Suprapubic skin (tissue), 4 donors: Measurements from ENCODE around the gene PIP5KL1. TPM values are rescaled to one million over a fixed set of nuclear protein-coding genes. Genes with fewer than 3 reads are reported as not detected.
A peak's percentile ranks its signal among the peaks of the same experiment; 100 is the strongest.

Experiments used
- DNase-seq, 2 donors: peaks; one replicate each; pipeline ENCODE4 v3.0.0-alpha.2; 2019; ENCODE audit warnings: low spot score in 2 of 2
- H3K27ac ChIP-seq: fragments of 200-600 bp; sonication (generic); one replicate; pipeline ENCODE4 v1.5.1; 2019
- H3K27me3 ChIP-seq: fragments of 200-600 bp; sonication (generic); one replicate; pipeline ENCODE4 v1.5.1; 2019
- H3K36me3 ChIP-seq: fragments of 200-600 bp; sonication (generic); one replicate; pipeline ENCODE4 v1.5.1; 2019
- H3K4me1 ChIP-seq: fragments of 200-600 bp; sonication (generic); one replicate; pipeline ENCODE4 v1.5.1; 2019
- H3K4me3 ChIP-seq: fragments of 200-600 bp; sonication (generic); one replicate; pipeline ENCODE4 v1.5.1; 2019; ENCODE audit warnings: mild to moderate bottlenecking
- H3K9me3 ChIP-seq: fragments of 200-600 bp; sonication (generic); one replicate; pipeline ENCODE4 v1.5.1; 2019
- CTCF ChIP-seq, 2 donors: fragments of 200-600 bp in 1 of 2; fragments of 450-650 bp in 1 of 2; sonication (generic) in 1 of 2; IDR thresholded peaks; one replicate each; pipeline ENCODE4 v1.5.1; 2016 to 2019; ENCODE audit warnings: antibody characterized with exemption in 2 of 2, mild to moderate bottlenecking in 1 of 2, moderate library complexity in 1 of 2
- EP300 ChIP-seq: sonication (generic); formaldehyde crosslinking; IDR thresholded peaks from one replicate; pipeline ENCODE4 v1.6.1; 2017; ENCODE audit warnings: antibody characterized with exemption
- POLR2A ChIP-seq, 2 donors: fragments of 450-650 bp; IDR thresholded peaks; one replicate each; pipeline ENCODE4 v1.6.1; 2017; ENCODE audit warnings: antibody characterized with exemption in 2 of 2, mild to moderate bottlenecking in 2 of 2, moderate library complexity in 2 of 2
- POLR2AphosphoS5 ChIP-seq, 3 donors: sonication (generic); formaldehyde crosslinking; IDR thresholded peaks; one replicate each; pipeline ENCODE4 v1.6.1; 2017; ENCODE audit warnings: antibody characterized with exemption in 3 of 3
- WGBS: methylation state at CpG from one replicate; pipeline ENCODE4 v1.1.5; 2018; 5-methylcytosine and 5-hydroxymethylcytosine counted together
- total RNA-seq, 4 donors: library from RNA; depleted of rRNA; stranded (reverse); fragments of >200 nt; gene quantifications; one replicate each; pipeline ENCODE4 v1.1.0, GENCODE V29; 2016

The PIP5KL1 gene
- total RNA-seq, 4 donors from 2014 or later = 5.8 to 14.7 (median 9.2) TPM

- H3K27me3 ChIP-seq = peaks cover 3% of the 10 kb centered on the region
- WGBS = 33% methylated on average over 5 of the region's 24 CpGs
- H3K4me1 ChIP-seq = peaks cover 52% of the 10 kb centered on the region
- no peak for TF ChIP-seq POLR2A (IDR thresholded peaks at IDR 0.05)
- peak overlapping the region; percentile 45 for H3K4me3 ChIP-seq
- no peak for DNase-seq
- no peak overlapping the region for H3K27ac ChIP-seq
- H3K36me3 ChIP-seq = no peaks in the 10 kb centered on the region
- no peaks in the 10 kb centered on the region for H3K9me3 ChIP-seq
Measured at GRCh38 chr9:127927988-127928675, 2.4 kb downstream of the PIP5KL1 start.

- TF ChIP-seq CTCF (IDR thresholded peaks at IDR 0.05) (no peak), EP300 (no peak), POLR2A (IDR thresholded peaks at IDR 0.05) (no peak), POLR2AphosphoS5 (IDR thresholded peaks at IDR 0.05) (no peak)
- Histone ChIP-seq H3K27ac (no peak overlapping the region), H3K27me3 (peaks cover 3% of the 10 kb centered on the region), H3K4me3 (peak overlapping the region; percentile 45), H3K9me3 (no peaks in the 10 kb centered on the region), H3K4me1 (peaks cover 52% of the 10 kb centered on the region), H3K36me3 (no peaks in the 10 kb centered on the region)
- 7% methylated on average over 11 of the region's 56 CpGs for WGBS
- DNase-seq = no peak
Measured at GRCh38 chr9:127927201-127927987, 3.2 kb downstream of the PIP5KL1 start.

GRCh38 chr9:127926906-127927200 is 3.7 kb downstream of the PIP5KL1 start:
- peaks cover 3% of the 10 kb centered on the region for H3K27me3 ChIP-seq
- H3K9me3 ChIP-seq = no peaks in the 10 kb centered on the region
- DNase-seq = no peak
- no peaks in the 10 kb centered on the region for H3K36me3 ChIP-seq
- no peak overlapping the region for H3K27ac ChIP-seq
- no peak for TF ChIP-seq POLR2AphosphoS5 (IDR thresholded peaks at IDR 0.05)
- TF ChIP-seq CTCF (IDR thresholded peaks at IDR 0.05) = no peak
- TF ChIP-seq POLR2A (IDR thresholded peaks at IDR 0.05) = no peak
- TF ChIP-seq EP300 = no peak
- 6% methylated on average over 12 of the region's 19 CpGs for WGBS
- H3K4me3 ChIP-seq = peak overlapping the region; percentile 45
- peaks cover 55% of the 10 kb centered on the region for H3K4me1 ChIP-seq

GRCh38 chr9:127925959-127926905 is 4.3 kb downstream of the PIP5KL1 start:
- Histone ChIP-seq H3K4me1 (peaks cover 55% of the 10 kb centered on the region), H3K27me3 (peaks cover 3% of the 10 kb centered on the region), H3K36me3 (no peaks in the 10 kb centered on the region), H3K27ac (no peak overlapping the region), H3K4me3 (peak overlapping the region; percentile 45), H3K9me3 (no peaks in the 10 kb centered on the region)
- DNase-seq = no peak
- TF ChIP-seq POLR2A (IDR thresholded peaks at IDR 0.05) (no peak), POLR2AphosphoS5 (IDR thresholded peaks at IDR 0.05) (no peak), CTCF (IDR thresholded peaks at IDR 0.05) (no peak), EP300 (no peak)
- WGBS = 91% methylated on average over 7 of the region's 14 CpGs

- H3K9me3 ChIP-seq = no peaks in the 10 kb centered on the region
- WGBS = 83% methylated on average over 22 of the region's 22 CpGs
- peaks cover 3% of the 10 kb centered on the region for H3K27me3 ChIP-seq
- DNase-seq = no peak
- TF ChIP-seq POLR2A (IDR thresholded peaks at IDR 0.05) = no peak
- TF ChIP-seq CTCF (IDR thresholded peaks at IDR 0.05) = no peak
- no peak for TF ChIP-seq EP300
- H3K36me3 ChIP-seq = no peaks in the 10 kb centered on the region
- no peak overlapping the region for H3K27ac ChIP-seq
- no peak overlapping the region for H3K4me3 ChIP-seq
- H3K4me1 ChIP-seq = peaks cover 53% of the 10 kb centered on the region
Measured at GRCh38 chr9:127924736-127925444, 5.7 kb downstream of the PIP5KL1 start.
